HepG2 (cell line): ENCODE results near the gene PPP2R5B. TPM values are rescaled to one million over a fixed set of nuclear protein-coding genes. Genes with fewer than 3 reads are reported as not detected.

Experiments
- CREM ChIP-seq, 2 experiments: sonication (generic) in 1 of 2; formaldehyde crosslinking in 1 of 2; IDR thresholded peaks; 2 replicates each; pipeline versions ENCODE4 v1.4.0 to v1.6.1; 2016 to 2020; ENCODE audit warnings: antibody characterized with exemption in 1 of 2, mild to moderate bottlenecking in 1 of 2, missing genetic modification reagents in 1 of 2
- GLMP ChIP-seq: sonication (generic); formaldehyde crosslinking; IDR thresholded peaks from 2 replicates; pipeline ENCODE4 v1.9.0; 2021; ENCODE audit warnings: missing genetic modification reagents, mild to moderate bottlenecking, borderline replicate concordance
- HOXA3 ChIP-seq: sonication (generic); formaldehyde crosslinking; IDR thresholded peaks from 2 replicates; pipeline ENCODE4 v1.5.0; 2020; ENCODE audit warnings: missing genetic modification reagents
- IKZF4 ChIP-seq: sonication (generic); formaldehyde crosslinking; IDR thresholded peaks from 2 replicates; pipeline ENCODE4 v1.5.1; 2020; ENCODE audit warnings: borderline replicate concordance, mild to moderate bottlenecking, low read depth, missing genetic modification reagents; ENCODE audit errors: not compliant biosample characterization
- ISX ChIP-seq: sonication (generic); formaldehyde crosslinking; conservative IDR thresholded peaks from 2 replicates; pipeline ENCODE4 v1.5.0; 2020; ENCODE audit warnings: missing genetic modification reagents
- PRMT3 ChIP-seq: sonication (generic); formaldehyde crosslinking; IDR thresholded peaks from 2 replicates; pipeline ENCODE4 v1.8.1; 2022; ENCODE audit warnings: low read depth, mild to moderate bottlenecking, moderate library complexity, missing genetic modification reagents, borderline replicate concordance
- RARA ChIP-seq: IDR thresholded peaks from 2 replicates; pipeline ENCODE4 v1.6.1; 2016; ENCODE audit warnings: missing genetic modification reagents, missing compliant biosample characterization
- SIX1 ChIP-seq: sonication (generic); formaldehyde crosslinking; IDR thresholded peaks from 2 replicates; pipeline ENCODE4 v1.4.0; 2020; ENCODE audit warnings: missing genetic modification reagents, borderline replicate concordance
- TOE1 ChIP-seq: sonication (generic); formaldehyde crosslinking; IDR thresholded peaks from 2 replicates; pipeline ENCODE4 v1.4.0; 2020; ENCODE audit warnings: mild to moderate bottlenecking, missing genetic modification reagents
- ZMAT3 ChIP-seq: sonication (generic); formaldehyde crosslinking; conservative IDR thresholded peaks from 2 replicates; pipeline ENCODE4 v1.7.0; 2021; ENCODE audit warnings: missing genetic modification reagents
- ZSCAN22 ChIP-seq: sonication (generic); formaldehyde crosslinking; IDR thresholded peaks from 2 replicates; pipeline ENCODE4 v1.4.0; 2020; ENCODE audit warnings: mild to moderate bottlenecking, missing genetic modification reagents
- polyA plus RNA-seq, 8 experiments: library from polyadenylated mRNA; depleted of rRNA in 3 of 8; stranded (reverse) in 7 of 8; unstranded in 1 of 8; fragments of >200 nt; fragmentation: Illumina TruSeq in 4 of 8; extraction: Trizol in 4 of 8; gene quantifications; 2 replicates each; pipeline versions ENCODE4 v1.2.1 to v1.2.3, GENCODE V29; 2011 to 2016; ENCODE audit warnings: low read depth in 4 of 8, missing spikeins in 1 of 8, mixed read lengths in 1 of 8; ENCODE audit not compliant: insufficient read depth in 1 of 8
- total RNA-seq, 5 experiments: library from RNA; depleted of rRNA; stranded (reverse); fragments of >200 nt; fragmentation: Illumina TruSeq; extraction: Trizol; gene quantifications; 2 replicates each; pipeline ENCODE4 v1.2.3, GENCODE V29; 2016; ENCODE audit warnings: low read depth in 1 of 5

PPP2R5B gene
- total and polyA plus RNA-seq, 2 of the 13 experiments (the other 11 are each of a cell fraction or from before 2014, with no cell fraction given): 2.3 to 8.3 TPM

- TF ChIP-seq SIX1 (CRISPR knock-in tag): no peak
- no peak for TF ChIP-seq ISX (CRISPR knock-in tag)
- TF ChIP-seq ZSCAN22 (CRISPR knock-in tag): no peak
- no peak for TF ChIP-seq GLMP
- TF ChIP-seq HOXA3 (CRISPR knock-in tag): no peak
- no peak for TF ChIP-seq PRMT3 (CRISPR knock-in tag)
- TF ChIP-seq CREM (IDR thresholded peaks at IDR 0.05): no peak
- no peak for TF ChIP-seq CREM (CRISPR knock-in tag; IDR thresholded peaks at IDR 0.05)
- no peak for TF ChIP-seq IKZF4 (CRISPR knock-in tag)
- TF ChIP-seq TOE1 (CRISPR knock-in tag): no peak
- TF ChIP-seq RARA (CRISPR knock-in tag): no peak
- TF ChIP-seq ZMAT3 (CRISPR knock-in tag): no peak
Observed at GRCh38 chr11:64892838-64893193, 31.7 kb upstream of the PPP2R5B start (continued).
